B cell (primary cell): Measurements from ENCODE around the gene FILIP1.

Source experiments
- CTCF ChIP-seq: fragments of 200-600 bp; IDR thresholded peaks from one replicate; pipeline ENCODE4 v1.8.0; 2022; ENCODE audit warnings: antibody characterized with exemption, mild to moderate bottlenecking
- EZH2 ChIP-seq: IDR thresholded peaks from 2 replicates; pipeline ENCODE4 v1.6.1; 2012; ENCODE audit warnings: borderline replicate concordance, low read depth, mild to moderate bottlenecking, moderate library complexity, low read length; ENCODE audit not compliant: insufficient read depth, poor library complexity, severe bottlenecking

- TF ChIP-seq EZH2 = no peak
- no peak for TF ChIP-seq CTCF
Measured at GRCh38 chr6:75486850-75487518, 6.6 kb downstream of the FILIP1 start.
